Right ventricle myocardium superior (tissue), 1 donor: ENCODE measurements around the gene HS6ST3. TPM values are rescaled to one million over a fixed set of nuclear protein-coding genes. Genes with fewer than 3 reads are reported as not detected.
"Not testable (repeated sequence)": the region's sequence is repeated elsewhere in the genome, so short reads cannot be mapped to it uniquely, and the experiment has no call there.

Experiments
- ATAC-seq: fragments of 200-7000 bp; cut with Tn5 transposase; one replicate; pipeline ENCODE4 v1.9.1; 2020; ENCODE audit warnings: mild to moderate bottlenecking; ENCODE audit not compliant: poor library complexity
- DNase-seq: peaks from one replicate; pipeline ENCODE4 v3.0.0-alpha.2; 2020
- intact Hi-C: fragments of 100-400 bp; cut with DNase I; formaldehyde crosslinking; loops from one replicate; pipeline ENCODE4 v1.11.2; 2022
- total RNA-seq: library from RNA; stranded (reverse); fragmentation: NEBNext Ultra II Directional; extraction: Animal tissue kit (Norgen Biotek cat#: 25700); gene quantifications from one replicate; pipeline ENCODE4 v1.2.1, GENCODE V29; 2021
- donor health status: DM: no; HTN: yes; CAD: no; lungs with severe emphysema.

Gene HS6ST3
- total RNA-seq, 1 donor from 2014 or later, result 0.56 TPM

GRCh38 chr13:96741779-96742178 is 651.9 kb downstream of the HS6ST3 start:
- DNase-seq (no peak), ATAC-seq (no peak)
- intact Hi-C loops, result no loop called here

GRCh38 chr13:96743296-96744089 is 653.6 kb downstream of the HS6ST3 start:
- no peak for DNase-seq
- intact Hi-C loops, result no loop called here
- no peak for ATAC-seq

GRCh38 chr13:96744367-96745331 is 654.7 kb downstream of the HS6ST3 start:
- intact Hi-C loops, result no loop called here
- DNase-seq (no peak), ATAC-seq (no peak)

- DNase-seq, result no peak
- ATAC-seq, result no peak
- intact Hi-C loops, result no loop called here
These were observed 657.0 kb downstream of the HS6ST3 start for GRCh38 chr13:96746886-96747285.

- no peak for DNase-seq
- intact Hi-C loops, result no loop called here
- no peak for ATAC-seq
These were observed 659.9 kb downstream of the HS6ST3 start for GRCh38 chr13:96749825-96750224.

GRCh38 chr13:96751089-96751488 is 661.2 kb downstream of the HS6ST3 start:
- ATAC-seq, result no peak
- intact Hi-C loops, result no loop called here
- DNase-seq, result no peak

- no peak for DNase-seq
- no peak for ATAC-seq
- intact Hi-C loops, result no loop called here
These were observed 673.0 kb downstream of the HS6ST3 start for GRCh38 chr13:96762876-96763275.

- no peak for DNase-seq
- no peak for ATAC-seq
- intact Hi-C loops, result no loop called here
These were observed 676.4 kb downstream of the HS6ST3 start for GRCh38 chr13:96766306-96766705.

- intact Hi-C loops, result no loop called here
- DNase-seq (no peak), ATAC-seq (no peak)
These were observed 678.6 kb downstream of the HS6ST3 start for GRCh38 chr13:96768524-96768923.

- DNase-seq (no peak), ATAC-seq (no peak)
- intact Hi-C loops, result no loop called here
These were observed 680.0 kb downstream of the HS6ST3 start for GRCh38 chr13:96769874-96770273.

- intact Hi-C loops, result no loop called here
- ATAC-seq (no peak), DNase-seq (peak; percentile 50)
These were observed 681.8 kb downstream of the HS6ST3 start for GRCh38 chr13:96771486-96772367.

GRCh38 chr13:96772426-96772825 is 682.5 kb downstream of the HS6ST3 start:
- intact Hi-C loops, result no loop called here
- ATAC-seq (no peak), DNase-seq (no peak)

- intact Hi-C loops, ATAC-seq, DNase-seq: not testable (repeated sequence)
These were observed 688.4 kb downstream of the HS6ST3 start for GRCh38 chr13:96778302-96778701.

- no peak for DNase-seq
- no peak for ATAC-seq
- intact Hi-C loops, result no loop called here
These were observed 689.8 kb downstream of the HS6ST3 start for GRCh38 chr13:96779691-96780090.

GRCh38 chr13:96780105-96780504 is 690.2 kb downstream of the HS6ST3 start:
- ATAC-seq, result no peak
- no peak for DNase-seq
- intact Hi-C loops, result no loop called here

- ATAC-seq, result peak; percentile 63
- intact Hi-C loops, result no loop called here
These were observed 691.2 kb downstream of the HS6ST3 start for GRCh38 chr13:96781141-96781540.

GRCh38 chr13:96782186-96782585 is 692.3 kb downstream of the HS6ST3 start:
- no peak for ATAC-seq

More at GRCh38 chr13:96781141-96781540, 691.2 kb downstream of the HS6ST3 start:
- peak; percentile 58 for DNase-seq

GRCh38 chr13:96783057-96783456 is 693.1 kb downstream of the HS6ST3 start:
- DNase-seq (no peak), ATAC-seq (no peak)
- intact Hi-C loops, result no loop called here

More at GRCh38 chr13:96782186-96782585, 692.3 kb downstream of the HS6ST3 start:
- DNase-seq, result no peak
- intact Hi-C loops, result no loop called here

GRCh38 chr13:96783511-96783910 is 693.6 kb downstream of the HS6ST3 start:
- intact Hi-C loops, result no loop called here
- ATAC-seq (no peak), DNase-seq (no peak)
